ENCODE data around the gene FOXD4L3.
"Not testable (repeated sequence)": the region's sequence is repeated elsewhere in the genome, so short reads cannot be mapped to it uniquely, and the experiment has no call there.

The FOXD4L3 gene

DNA sequence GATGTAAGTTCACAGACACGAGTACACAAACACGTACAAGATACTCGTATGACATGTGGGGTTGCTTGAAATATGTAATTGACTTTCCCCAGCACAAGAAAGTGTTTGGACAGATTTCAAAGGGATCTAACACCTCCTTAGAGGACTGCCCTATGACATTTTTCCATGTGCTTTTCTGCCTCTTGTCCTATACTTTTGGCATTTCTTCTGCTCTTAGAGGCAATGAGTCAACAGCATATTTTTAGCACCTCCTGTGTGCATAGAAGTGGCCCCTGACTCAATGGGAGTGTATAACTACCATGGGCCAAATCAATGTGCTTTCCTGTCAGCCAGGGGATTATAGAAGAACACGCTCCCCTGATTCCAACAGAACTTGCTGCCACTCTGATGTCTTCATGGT lies 49.0 kb downstream of the FOXD4L3 start:
- not testable (repeated sequence) for DNase-seq
